Neural cell (in vitro differentiated cells): ENCODE measurements around the gene ZNF366. TPM values are rescaled to one million over a fixed set of nuclear protein-coding genes. Genes with fewer than 3 reads are reported as not detected.

Source experiments
- H2AFZ ChIP-seq: fragments of 200-600, 300-800 bp; sonication (generic), shearing (Covaris generic); 2 replicates; pipeline ENCODE4 v1.6.0; 2014; ENCODE audit warnings: low read depth, mild to moderate bottlenecking, antibody characterized with exemption, low read length, moderate library complexity
- H3F3A ChIP-seq: fragments of 200-600 bp; shearing (Covaris generic); 2 replicates; pipeline ENCODE4 v1.6.1; 2016; ENCODE audit warnings: mild to moderate bottlenecking, moderate library complexity, mixed read lengths, antibody characterized with exemption, low read length; ENCODE audit not compliant: insufficient read depth, poor library complexity, severe bottlenecking
- H3K27ac ChIP-seq: fragments of 200-600, 300-800 bp; sonication (generic), shearing (Covaris generic); 2 replicates; pipeline ENCODE4 v1.5.1; 2014; ENCODE audit warnings: mild to moderate bottlenecking, low read length, moderate library complexity
- H3K27me3 ChIP-seq: fragments of 300-800, 200-600 bp; sonication (generic), shearing (Covaris generic); 2 replicates; pipeline ENCODE4 v1.6.0; 2014; ENCODE audit warnings: mild to moderate bottlenecking, low read depth, low read length, moderate library complexity; ENCODE audit not compliant: insufficient read depth
- H3K36me3 ChIP-seq: fragments of 300-800, 200-600 bp; sonication (generic), shearing (Covaris generic); 2 replicates; pipeline ENCODE4 v1.5.1; 2014; ENCODE audit warnings: mild to moderate bottlenecking, antibody characterized with exemption, low read length, moderate library complexity; ENCODE audit not compliant: insufficient read depth
- H3K4me2 ChIP-seq: fragments of 300-800, 200-600 bp; sonication (generic), shearing (Covaris generic); 2 replicates; pipeline ENCODE4 v1.6.0; 2014; ENCODE audit warnings: mild to moderate bottlenecking, low read length
- H3K4me3 ChIP-seq: fragments of 300-800, 200-600 bp; sonication (generic), shearing (Covaris generic); 2 replicates; pipeline ENCODE4 v1.5.1; 2014; ENCODE audit warnings: mild to moderate bottlenecking, low read length, moderate library complexity
- H3K79me2 ChIP-seq: fragments of 200-600 bp; shearing (Covaris generic); replicated peaks from 2 replicates; pipeline ENCODE4 v1.6.0; 2014; ENCODE audit warnings: mild to moderate bottlenecking, low read length, moderate library complexity; ENCODE audit not compliant: insufficient read depth
- H3K9ac ChIP-seq: fragments of 300-800, 200-600 bp; sonication (generic), shearing (Covaris generic); 2 replicates; pipeline ENCODE4 v1.6.1; 2016; ENCODE audit warnings: mild to moderate bottlenecking, low read length, mixed read lengths
- H3K9me2 ChIP-seq: fragments of 200-600 bp; shearing (Covaris generic); 2 replicates; pipeline ENCODE4 v1.6.1; 2016; ENCODE audit warnings: mild to moderate bottlenecking, low read length, mixed read lengths; ENCODE audit not compliant: insufficient read depth
- H3K9me3 ChIP-seq: fragments of 200-600, 300-800 bp; sonication (generic), shearing (Covaris generic); 2 replicates; pipeline ENCODE4 v1.6.1; 2016; ENCODE audit warnings: mild to moderate bottlenecking, mixed run types, low read length, moderate library complexity, mixed read lengths
- H4K20me1 ChIP-seq: fragments of 200-600 bp; shearing (Covaris generic); 2 replicates; pipeline ENCODE4 v1.6.1; 2016; ENCODE audit warnings: mild to moderate bottlenecking, mixed run types; ENCODE audit not compliant: insufficient read depth
- EP300 ChIP-seq: fragments of 450-650 bp; conservative IDR thresholded peaks from 2 replicates; pipeline ENCODE4 v1.6.1; 2014; ENCODE audit warnings: antibody characterized with exemption, mild to moderate bottlenecking, moderate library complexity; ENCODE audit not compliant: poor library complexity, severe bottlenecking
- EZH2 ChIP-seq: fragments of 200-600, 300-800 bp; shearing (Covaris generic), sonication (generic); IDR thresholded peaks from 2 replicates; pipeline ENCODE4 v1.6.1; 2014; ENCODE audit warnings: antibody characterized with exemption, low read length, borderline replicate concordance, mild to moderate bottlenecking; ENCODE audit not compliant: insufficient read depth, poor library complexity, severe bottlenecking
- MXI1 ChIP-seq: fragments of 450-650 bp; conservative IDR thresholded peaks from 2 replicates; pipeline ENCODE4 v1.6.1; 2014; ENCODE audit warnings: antibody characterized with exemption, mild to moderate bottlenecking; ENCODE audit not compliant: poor library complexity, severe bottlenecking
- POLR2AphosphoS5 ChIP-seq: IDR thresholded peaks from 2 replicates; pipeline ENCODE4 v1.6.1; 2012
- RAD21 ChIP-seq: fragments of 450-650 bp; conservative IDR thresholded peaks from 2 replicates; pipeline ENCODE4 v1.6.1; 2014; ENCODE audit warnings: antibody characterized with exemption, mild to moderate bottlenecking, moderate library complexity
- SMC3 ChIP-seq: fragments of 450-650 bp; conservative IDR thresholded peaks from 2 replicates; pipeline ENCODE4 v1.6.1; 2014; ENCODE audit warnings: antibody characterized with exemption, mild to moderate bottlenecking, moderate library complexity; ENCODE audit not compliant: poor library complexity
- TAF1 ChIP-seq: IDR thresholded peaks from 2 replicates; pipeline ENCODE4 v1.6.1; 2012; ENCODE audit warnings: low read depth
- polyA plus RNA-seq: library from polyadenylated mRNA; depleted of rRNA; stranded (reverse); fragments of >200 nt; gene quantifications from 2 replicates; pipeline ENCODE4 v1.2.3, GENCODE V29; 2014
- TF ChIP-seq, protein P1 (sequence below): IDR thresholded peaks from 2 replicates; pipeline ENCODE4 v1.6.1; 2012; ENCODE audit warnings: borderline replicate concordance
- TF ChIP-seq, protein P2 (sequence below): fragments of 450-650 bp; IDR thresholded peaks from 2 replicates; pipeline ENCODE4 v1.5.1; 2014; ENCODE audit warnings: antibody characterized with exemption, mild to moderate bottlenecking, moderate library complexity; ENCODE audit not compliant: poor library complexity, severe bottlenecking

Gene ZNF366
- polyA plus RNA-seq, 1 donor from 2014 or later, result not detected

DNA sequence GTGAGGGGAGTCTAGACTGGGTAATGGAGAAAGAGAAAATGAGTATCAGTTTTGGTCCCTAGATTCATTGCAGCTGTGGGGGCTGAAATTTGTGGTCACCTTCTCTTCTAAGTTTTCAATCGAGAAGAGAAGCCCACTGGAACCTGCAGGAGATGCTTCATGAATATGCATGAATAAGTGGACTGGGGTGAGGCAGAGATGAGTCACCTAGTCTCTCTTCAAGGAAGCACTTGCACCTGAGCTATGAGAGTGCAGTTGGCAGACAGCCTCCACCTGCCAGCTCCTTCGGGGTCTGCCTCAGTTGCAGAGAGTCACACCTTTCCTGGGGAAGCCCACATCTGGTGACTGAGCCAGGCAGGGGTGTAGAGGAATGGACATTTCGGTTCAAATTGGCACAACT, 69.1 kb downstream of the ZNF366 start:
- H3K36me3 ChIP-seq, result no peaks in the 10 kb centered on the region
- no peaks in the 10 kb centered on the region for H3F3A ChIP-seq
- TF ChIP-seq POLR2AphosphoS5 (no peak), RAD21 (no peak), TAF1 (no peak)
- H3K9me3 ChIP-seq, result no peaks in the 10 kb centered on the region
- no peak overlapping the region for H3K4me3 ChIP-seq
- no peak overlapping the region for H3K9ac ChIP-seq
- H3K27me3 ChIP-seq, result no peaks in the 10 kb centered on the region
- H2AFZ ChIP-seq, result no peak overlapping the region
- H3K9me2 ChIP-seq, result no peaks in the 10 kb centered on the region
- no peak overlapping the region for H3K27ac ChIP-seq
- no peaks in the 10 kb centered on the region for H4K20me1 ChIP-seq
- no peak overlapping the region for H3K4me2 ChIP-seq
- H3K79me2 ChIP-seq, result no peaks in the 10 kb centered on the region

DNA sequence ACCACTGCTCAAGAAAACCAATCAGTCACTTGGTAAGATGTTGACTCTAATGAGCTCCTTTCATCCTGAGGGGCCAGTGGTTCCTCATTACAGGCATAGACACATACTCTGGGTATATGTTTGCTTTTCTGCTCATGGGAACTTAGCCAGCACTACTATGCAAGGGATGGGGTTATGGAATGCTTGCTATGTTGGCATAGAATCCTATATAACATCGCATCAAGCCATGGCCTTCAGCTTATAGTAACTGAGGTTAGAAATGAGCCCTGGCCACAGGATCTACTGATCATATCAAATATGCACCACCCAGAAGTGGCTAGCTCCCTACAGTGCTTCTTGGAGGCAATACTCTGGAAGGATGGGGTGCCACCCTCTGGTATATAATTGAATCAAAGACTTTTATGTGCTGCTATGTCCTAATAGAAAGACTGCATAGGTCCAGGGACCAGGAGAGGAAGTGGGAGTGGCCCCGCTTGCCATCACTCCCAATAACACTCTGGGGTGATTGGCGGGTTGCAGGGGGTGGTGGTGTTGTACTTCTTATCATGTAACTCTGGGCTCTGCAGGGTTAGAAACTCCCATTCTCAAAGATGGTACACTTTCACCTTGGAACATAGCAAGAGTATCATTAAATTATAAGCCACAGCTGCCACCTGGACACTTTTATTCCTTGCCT, 70.3 kb downstream of the ZNF366 start:
- Histone ChIP-seq H3K36me3 (no peaks in the 10 kb centered on the region), H3F3A (no peaks in the 10 kb centered on the region), H3K9ac (no peak overlapping the region), H2AFZ (no peak overlapping the region), H3K4me3 (no peak overlapping the region), H3K27me3 (no peaks in the 10 kb centered on the region), H3K27ac (no peak overlapping the region), H3K4me2 (no peak overlapping the region), H3K9me2 (no peaks in the 10 kb centered on the region), H4K20me1 (no peaks in the 10 kb centered on the region), H3K79me2 (no peaks in the 10 kb centered on the region), H3K9me3 (no peaks in the 10 kb centered on the region)
- TF ChIP-seq TAF1, result no peak
- TF ChIP-seq RAD21, result no peak

DNA sequence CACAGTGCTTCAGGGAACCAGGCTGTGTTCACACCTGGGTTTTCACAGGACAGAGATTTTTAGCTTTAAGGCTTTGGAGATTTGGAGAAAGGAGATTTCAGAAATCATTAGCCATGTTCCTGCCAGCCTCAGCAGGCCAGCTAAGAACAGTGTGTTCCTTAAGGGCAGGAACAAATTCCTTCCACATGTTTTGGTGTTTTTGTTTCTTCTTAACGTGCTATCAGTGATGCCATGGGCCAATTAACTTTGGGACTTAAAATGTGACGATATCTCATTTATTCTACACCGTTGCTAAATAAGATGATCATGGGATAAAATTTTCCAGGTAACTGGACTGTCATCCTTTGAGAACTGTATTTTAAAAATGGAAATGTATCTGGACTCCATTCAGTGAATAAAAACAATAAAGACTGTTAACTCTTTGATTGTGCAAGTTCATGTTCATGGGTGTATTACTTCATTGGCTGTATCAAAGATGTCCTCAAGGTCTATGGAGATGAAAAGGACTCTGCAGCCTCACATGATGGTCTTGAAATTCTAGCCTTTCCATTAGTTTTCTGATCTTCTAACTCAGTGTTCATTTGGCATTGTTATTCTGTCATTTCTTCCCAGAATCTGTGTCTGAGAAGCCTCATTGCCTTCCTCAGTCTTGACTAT, 72.3 kb downstream of the ZNF366 start:
- Histone ChIP-seq H3K36me3 (no peaks in the 10 kb centered on the region), H3K27ac (no peak overlapping the region)

More for the DNA sequence above, 72.3 kb downstream of the ZNF366 start:
- H3K27me3 ChIP-seq, result no peaks in the 10 kb centered on the region
- H3K4me2 ChIP-seq, result no peak overlapping the region
- H3K9ac ChIP-seq, result no peak overlapping the region
- TF ChIP-seq, protein P1, sequence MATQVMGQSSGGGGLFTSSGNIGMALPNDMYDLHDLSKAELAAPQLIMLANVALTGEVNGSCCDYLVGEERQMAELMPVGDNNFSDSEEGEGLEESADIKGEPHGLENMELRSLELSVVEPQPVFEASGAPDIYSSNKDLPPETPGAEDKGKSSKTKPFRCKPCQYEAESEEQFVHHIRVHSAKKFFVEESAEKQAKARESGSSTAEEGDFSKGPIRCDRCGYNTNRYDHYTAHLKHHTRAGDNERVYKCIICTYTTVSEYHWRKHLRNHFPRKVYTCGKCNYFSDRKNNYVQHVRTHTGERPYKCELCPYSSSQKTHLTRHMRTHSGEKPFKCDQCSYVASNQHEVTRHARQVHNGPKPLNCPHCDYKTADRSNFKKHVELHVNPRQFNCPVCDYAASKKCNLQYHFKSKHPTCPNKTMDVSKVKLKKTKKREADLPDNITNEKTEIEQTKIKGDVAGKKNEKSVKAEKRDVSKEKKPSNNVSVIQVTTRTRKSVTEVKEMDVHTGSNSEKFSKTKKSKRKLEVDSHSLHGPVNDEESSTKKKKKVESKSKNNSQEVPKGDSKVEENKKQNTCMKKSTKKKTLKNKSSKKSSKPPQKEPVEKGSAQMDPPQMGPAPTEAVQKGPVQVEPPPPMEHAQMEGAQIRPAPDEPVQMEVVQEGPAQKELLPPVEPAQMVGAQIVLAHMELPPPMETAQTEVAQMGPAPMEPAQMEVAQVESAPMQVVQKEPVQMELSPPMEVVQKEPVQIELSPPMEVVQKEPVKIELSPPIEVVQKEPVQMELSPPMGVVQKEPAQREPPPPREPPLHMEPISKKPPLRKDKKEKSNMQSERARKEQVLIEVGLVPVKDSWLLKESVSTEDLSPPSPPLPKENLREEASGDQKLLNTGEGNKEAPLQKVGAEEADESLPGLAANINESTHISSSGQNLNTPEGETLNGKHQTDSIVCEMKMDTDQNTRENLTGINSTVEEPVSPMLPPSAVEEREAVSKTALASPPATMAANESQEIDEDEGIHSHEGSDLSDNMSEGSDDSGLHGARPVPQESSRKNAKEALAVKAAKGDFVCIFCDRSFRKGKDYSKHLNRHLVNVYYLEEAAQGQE, result no peak
- TF ChIP-seq SMC3 (no peak), POLR2AphosphoS5 (no peak), RAD21 (no peak), MXI1 (no peak), EP300 (no peak), EZH2 (no peak), TAF1 (no peak)
- TF ChIP-seq, protein P2, sequence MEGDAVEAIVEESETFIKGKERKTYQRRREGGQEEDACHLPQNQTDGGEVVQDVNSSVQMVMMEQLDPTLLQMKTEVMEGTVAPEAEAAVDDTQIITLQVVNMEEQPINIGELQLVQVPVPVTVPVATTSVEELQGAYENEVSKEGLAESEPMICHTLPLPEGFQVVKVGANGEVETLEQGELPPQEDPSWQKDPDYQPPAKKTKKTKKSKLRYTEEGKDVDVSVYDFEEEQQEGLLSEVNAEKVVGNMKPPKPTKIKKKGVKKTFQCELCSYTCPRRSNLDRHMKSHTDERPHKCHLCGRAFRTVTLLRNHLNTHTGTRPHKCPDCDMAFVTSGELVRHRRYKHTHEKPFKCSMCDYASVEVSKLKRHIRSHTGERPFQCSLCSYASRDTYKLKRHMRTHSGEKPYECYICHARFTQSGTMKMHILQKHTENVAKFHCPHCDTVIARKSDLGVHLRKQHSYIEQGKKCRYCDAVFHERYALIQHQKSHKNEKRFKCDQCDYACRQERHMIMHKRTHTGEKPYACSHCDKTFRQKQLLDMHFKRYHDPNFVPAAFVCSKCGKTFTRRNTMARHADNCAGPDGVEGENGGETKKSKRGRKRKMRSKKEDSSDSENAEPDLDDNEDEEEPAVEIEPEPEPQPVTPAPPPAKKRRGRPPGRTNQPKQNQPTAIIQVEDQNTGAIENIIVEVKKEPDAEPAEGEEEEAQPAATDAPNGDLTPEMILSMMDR, result no peak
- no peak overlapping the region for H3K4me3 ChIP-seq
- H2AFZ ChIP-seq, result no peak overlapping the region
- no peaks in the 10 kb centered on the region for H3K9me3 ChIP-seq
- no peaks in the 10 kb centered on the region for H3K9me2 ChIP-seq
- H3K79me2 ChIP-seq, result no peaks in the 10 kb centered on the region
- H4K20me1 ChIP-seq, result no peaks in the 10 kb centered on the region
- no peaks in the 10 kb centered on the region for H3F3A ChIP-seq
